WTC11 (cell line): ENCODE results near the gene ZNF853. TPM values are rescaled to one million over a fixed set of nuclear protein-coding genes. Genes with fewer than 3 reads are reported as not detected.

Experiments
- ATAC-seq: fragments of 200-7000 bp; cut with Tn5 transposase; 2 replicates; pipeline ENCODE4 v1.10.0; 2021; ENCODE audit warnings: mild to moderate bottlenecking, moderate library complexity
- CTCF ChIA-PET: fragments of 300-600 bp; sonication (Branson Sonifier 250); formaldehyde crosslinking; loops from one replicate; lab custom pipeline; 2021; ENCODE audit warnings: antibody characterized with exemption; lab: Charles Lee
- POLR2A ChIA-PET: fragments of 350-600 bp; sonication (Branson Sonifier 250); formaldehyde crosslinking; loops from one replicate; lab custom pipeline; 2021; ENCODE audit warnings: antibody characterized with exemption; lab: Charles Lee
- DNase-seq: peaks from one replicate; pipeline ENCODE4 v3.0.0; 2021; ENCODE audit warnings: low spot score
- H3K27ac Mint-ChIP-seq: 2 replicates; pipeline ENCODE4 v1.8.0; 2021; ENCODE audit warnings: mixed read lengths
- H3K27me3 Mint-ChIP-seq: 2 replicates; pipeline ENCODE4 v1.8.0; 2021; ENCODE audit warnings: low read depth, mild to moderate bottlenecking, moderate library complexity, mixed read lengths
- H3K36me3 Mint-ChIP-seq: 2 replicates; pipeline ENCODE4 v1.8.0; 2021; ENCODE audit warnings: mixed read lengths
- H3K4me1 Mint-ChIP-seq: 2 replicates; pipeline ENCODE4 v1.8.0; 2022; ENCODE audit warnings: mixed read lengths
- H3K4me3 Mint-ChIP-seq: 2 replicates; pipeline ENCODE4 v1.8.0; 2021; ENCODE audit warnings: mild to moderate bottlenecking, moderate library complexity, mixed read lengths
- H3K9me3 Mint-ChIP-seq: 2 replicates; pipeline ENCODE4 v1.8.0; 2021; ENCODE audit warnings: mixed read lengths
- ARID4B ChIP-seq: sonication (generic); formaldehyde crosslinking; IDR thresholded peaks from 2 replicates; pipeline ENCODE4 v1.8.0; 2023; ENCODE audit warnings: missing genetic modification reagents, mild to moderate bottlenecking, borderline replicate concordance
- ATF1 ChIP-seq: sonication (generic); formaldehyde crosslinking; IDR thresholded peaks from 2 replicates; pipeline ENCODE4 v1.8.1; 2023; ENCODE audit warnings: mild to moderate bottlenecking, moderate library complexity, missing genetic modification reagents
- ATF6 ChIP-seq: sonication (generic); formaldehyde crosslinking; IDR thresholded peaks from 2 replicates; pipeline ENCODE4 v1.8.1; 2023; ENCODE audit warnings: mild to moderate bottlenecking, missing genetic modification reagents
- CDX4 ChIP-seq: fragments of 250-450 bp; sonication (Bioruptor Pico); IDR thresholded peaks from 2 replicates; pipeline ENCODE4 v1.9.0; 2021; ENCODE audit warnings: moderate library complexity, mild to moderate bottlenecking, inconsistent platforms, borderline replicate concordance
- ELF4 ChIP-seq: sonication (generic); formaldehyde crosslinking; IDR thresholded peaks from 2 replicates; pipeline ENCODE4 v1.8.1; 2022; ENCODE audit warnings: low read depth, mild to moderate bottlenecking, moderate library complexity, missing genetic modification reagents
- ESRRA ChIP-seq: sonication (generic); formaldehyde crosslinking; IDR thresholded peaks from 2 replicates; pipeline ENCODE4 v1.8.1; 2022; ENCODE audit warnings: mild to moderate bottlenecking, missing genetic modification reagents, borderline replicate concordance
- FOXJ3 ChIP-seq: sonication (generic); formaldehyde crosslinking; IDR thresholded peaks from 2 replicates; pipeline ENCODE4 v1.9.0; 2021; ENCODE audit warnings: missing genetic modification reagents, mild to moderate bottlenecking, borderline replicate concordance
- IRF2 ChIP-seq: sonication (generic); formaldehyde crosslinking; IDR thresholded peaks from 2 replicates; pipeline ENCODE4 v1.8.0; 2022; ENCODE audit warnings: low read depth, missing genetic modification reagents, borderline replicate concordance
- NFYB ChIP-seq: sonication (generic); formaldehyde crosslinking; conservative IDR thresholded peaks from 2 replicates; pipeline ENCODE4 v1.8.0; 2022; ENCODE audit warnings: low read depth, missing genetic modification reagents
- OVOL2 ChIP-seq: fragments of 250-450 bp; sonication (Bioruptor Pico); IDR thresholded peaks from 2 replicates; pipeline ENCODE4 v1.9.0; 2021; ENCODE audit warnings: mild to moderate bottlenecking, borderline replicate concordance
- RELA ChIP-seq: sonication (generic); formaldehyde crosslinking; IDR thresholded peaks from 2 replicates; pipeline ENCODE4 v1.8.1; 2022; ENCODE audit warnings: missing genetic modification reagents, mild to moderate bottlenecking, borderline replicate concordance
- SOX15 ChIP-seq: fragments of 250-450 bp; sonication (Bioruptor Pico); IDR thresholded peaks from 2 replicates; pipeline ENCODE4 v1.9.0; 2021; ENCODE audit warnings: mild to moderate bottlenecking
- TP53 ChIP-seq: sonication (generic); formaldehyde crosslinking; IDR thresholded peaks from 2 replicates; pipeline ENCODE4 v1.8.1; 2023; ENCODE audit warnings: mild to moderate bottlenecking, missing genetic modification reagents
- USF2 ChIP-seq: sonication (generic); formaldehyde crosslinking; IDR thresholded peaks from 2 replicates; pipeline ENCODE4 v1.8.1; 2023; ENCODE audit warnings: mild to moderate bottlenecking, missing genetic modification reagents, moderate library complexity
- ZMAT4 ChIP-seq: fragments of 250-450 bp; sonication (Bioruptor Pico); IDR thresholded peaks from 2 replicates; pipeline ENCODE4 v1.9.0; 2021; ENCODE audit warnings: mild to moderate bottlenecking
- ZNF121 ChIP-seq: sonication (generic); formaldehyde crosslinking; IDR thresholded peaks from 2 replicates; pipeline ENCODE4 v1.8.0; 2023; ENCODE audit warnings: missing genetic modification reagents
- ZNF396 ChIP-seq: fragments of 250-450 bp; sonication (Bioruptor Pico); IDR thresholded peaks from 2 replicates; pipeline ENCODE4 v1.8.0; 2021; ENCODE audit warnings: mild to moderate bottlenecking, moderate library complexity, borderline replicate concordance
- total RNA-seq: library from RNA; stranded (reverse); gene quantifications from 3 replicates; pipeline ENCODE4 v1.2.3, GENCODE V29; 2021
- TF ChIP-seq, protein P1 (sequence below): sonication (generic); formaldehyde crosslinking; IDR thresholded peaks from 2 replicates; pipeline ENCODE4 v1.8.0; 2022; ENCODE audit warnings: mild to moderate bottlenecking, missing genetic modification reagents
- TF ChIP-seq, protein P2 (sequence below): sonication (generic); formaldehyde crosslinking; IDR thresholded peaks from 2 replicates; pipeline ENCODE4 v1.8.1; 2022; ENCODE audit warnings: missing genetic modification reagents, borderline replicate concordance

ZNF853 gene
- total RNA-seq, 1 experiment from 2014 or later: 7.7 TPM

- H3K27me3 Mint-ChIP-seq: no peaks in the 10 kb centered on the region
- DNase-seq (no peak), ATAC-seq (no peak)
- CTCF ChIA-PET: no interaction called here
- peaks cover 17% of the 10 kb centered on the region for H3K4me1 Mint-ChIP-seq
- no peak overlapping the region for H3K27ac Mint-ChIP-seq
- POLR2A ChIA-PET: no interaction called here
- H3K36me3 Mint-ChIP-seq: peaks cover 8% of the 10 kb centered on the region
- TF ChIP-seq ZNF396: no peak
- TF ChIP-seq, protein P1, sequence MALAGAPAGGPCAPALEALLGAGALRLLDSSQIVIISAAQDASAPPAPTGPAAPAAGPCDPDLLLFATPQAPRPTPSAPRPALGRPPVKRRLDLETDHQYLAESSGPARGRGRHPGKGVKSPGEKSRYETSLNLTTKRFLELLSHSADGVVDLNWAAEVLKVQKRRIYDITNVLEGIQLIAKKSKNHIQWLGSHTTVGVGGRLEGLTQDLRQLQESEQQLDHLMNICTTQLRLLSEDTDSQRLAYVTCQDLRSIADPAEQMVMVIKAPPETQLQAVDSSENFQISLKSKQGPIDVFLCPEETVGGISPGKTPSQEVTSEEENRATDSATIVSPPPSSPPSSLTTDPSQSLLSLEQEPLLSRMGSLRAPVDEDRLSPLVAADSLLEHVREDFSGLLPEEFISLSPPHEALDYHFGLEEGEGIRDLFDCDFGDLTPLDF (CRISPR knock-in tag): no peak
- TF ChIP-seq USF2 (CRISPR knock-in tag): no peak
- no peak for TF ChIP-seq ZNF121 (CRISPR knock-in tag)
- TF ChIP-seq ELF4 (CRISPR knock-in tag): no peak
- no peak overlapping the region for H3K4me3 Mint-ChIP-seq
- no peaks in the 10 kb centered on the region for H3K9me3 Mint-ChIP-seq
Observed at GRCh38 chr7:6654842-6655610, 39.6 kb downstream of the ZNF853 start.

DNA sequence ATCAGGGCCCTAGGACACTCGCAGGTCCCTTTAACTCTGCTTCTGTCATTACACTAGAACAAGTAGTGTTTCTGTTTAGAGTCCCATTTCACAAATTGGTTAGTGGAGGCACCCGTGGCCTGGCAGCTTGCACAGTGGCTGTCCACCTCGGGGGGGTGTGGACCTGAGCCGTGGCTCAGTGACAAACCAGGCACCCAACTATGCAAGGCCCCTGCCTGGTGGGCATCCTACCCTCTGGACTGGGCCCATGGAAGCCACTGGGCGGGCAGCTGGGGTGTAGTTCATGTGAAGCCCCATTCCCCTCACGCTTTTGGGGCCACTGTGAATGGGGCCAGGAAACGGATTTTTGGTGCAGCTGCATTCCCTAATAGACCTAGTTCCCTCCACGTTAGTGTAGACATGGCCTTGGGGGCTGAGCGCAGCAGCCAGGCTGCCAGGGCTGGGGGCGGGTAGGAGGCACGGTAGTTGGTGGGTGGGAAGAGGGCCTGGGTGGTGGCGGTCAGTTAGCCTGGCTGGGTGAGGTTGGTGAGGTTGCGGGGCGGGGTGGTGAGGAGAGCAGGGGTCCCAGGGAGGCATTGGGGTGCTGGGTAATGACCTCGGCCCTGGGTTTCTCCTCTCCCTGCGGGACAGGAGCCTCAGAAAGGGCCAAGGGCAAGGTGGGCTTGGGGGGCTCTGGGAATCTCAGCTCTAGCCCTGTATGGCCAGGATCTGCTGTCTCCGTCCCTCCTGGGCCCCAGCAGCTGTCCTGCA lies 40.4 kb downstream of the ZNF853 start:
- Mint-ChIP-seq H3K4me1 (peaks cover 17% of the 10 kb centered on the region), H3K36me3 (peaks cover 6% of the 10 kb centered on the region), H3K27ac (no peak overlapping the region), H3K4me3 (no peak overlapping the region), H3K9me3 (no peaks in the 10 kb centered on the region), H3K27me3 (no peaks in the 10 kb centered on the region)
- no peak for DNase-seq
- TF ChIP-seq ARID4B (CRISPR knock-in tag) (no peak), IRF2 (CRISPR knock-in tag) (no peak), ELF4 (CRISPR knock-in tag) (no peak), ESRRA (CRISPR knock-in tag) (no peak), ATF1 (CRISPR knock-in tag) (no peak), ZNF396 (no peak), OVOL2 (CRISPR knock-in tag) (no peak), NFYB (CRISPR knock-in tag) (no peak), ZMAT4 (CRISPR knock-in tag) (no peak), TP53 (no peak), CDX4 (CRISPR knock-in tag) (no peak), RELA (CRISPR knock-in tag) (no peak), FOXJ3 (CRISPR knock-in tag) (no peak), ATF6 (CRISPR knock-in tag) (no peak), SOX15 (CRISPR knock-in tag) (no peak)
- TF ChIP-seq, protein P2, sequence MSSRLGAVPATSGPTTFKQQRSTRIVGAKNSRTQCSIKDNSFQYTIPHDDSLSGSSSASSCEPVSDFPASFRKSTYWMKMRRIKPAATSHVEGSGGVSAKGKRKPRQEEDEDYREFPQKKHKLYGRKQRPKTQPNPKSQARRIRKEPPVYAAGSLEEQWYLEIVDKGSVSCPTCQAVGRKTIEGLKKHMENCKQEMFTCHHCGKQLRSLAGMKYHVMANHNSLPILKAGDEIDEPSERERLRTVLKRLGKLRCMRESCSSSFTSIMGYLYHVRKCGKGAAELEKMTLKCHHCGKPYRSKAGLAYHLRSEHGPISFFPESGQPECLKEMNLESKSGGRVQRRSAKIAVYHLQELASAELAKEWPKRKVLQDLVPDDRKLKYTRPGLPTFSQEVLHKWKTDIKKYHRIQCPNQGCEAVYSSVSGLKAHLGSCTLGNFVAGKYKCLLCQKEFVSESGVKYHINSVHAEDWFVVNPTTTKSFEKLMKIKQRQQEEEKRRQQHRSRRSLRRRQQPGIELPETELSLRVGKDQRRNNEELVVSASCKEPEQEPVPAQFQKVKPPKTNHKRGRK (CRISPR knock-in tag): no peak
- ChIA-PET CTCF (no interaction called here), POLR2A (no interaction called here)
- ATAC-seq: no peak
